ENCODE data around the gene B3GALT2.

The B3GALT2 gene

GRCh38 chr1:193183019-193183627 is 3.3 kb downstream of the B3GALT2 start:
- no peak for DNase-seq (ENCODE audit: low read depth in 2 of 2)

GRCh38 chr1:193181985-193182384 is 4.4 kb downstream of the B3GALT2 start:
- no peak for DNase-seq (ENCODE audit: low read depth in 2 of 2)

GRCh38 chr1:193181536-193181935 is 4.9 kb downstream of the B3GALT2 start:
- DNase-seq (ENCODE audit: low read depth in 2 of 2), result no peak

- no peak for DNase-seq (ENCODE audit: low read depth in 2 of 2)
Observed at GRCh38 chr1:193179094-193179493, 7.3 kb downstream of the B3GALT2 start.

GRCh38 chr1:193176788-193177187 is 9.6 kb downstream of the B3GALT2 start:
- DNase-seq (ENCODE audit: low read depth in 2 of 2), result no peak

GRCh38 chr1:193176113-193176512 is 10.3 kb downstream of the B3GALT2 start:
- DNase-seq (ENCODE audit: low read depth in 2 of 2), result no peak

GRCh38 chr1:193157360-193157759 is 29.1 kb downstream of the B3GALT2 start:
- DNase-seq (ENCODE audit: low read depth in 2 of 2), result no peak

GRCh38 chr1:193156822-193157142 is 29.6 kb downstream of the B3GALT2 start:
- DNase-seq (ENCODE audit: low read depth in 2 of 2), result no peak

GRCh38 chr1:193156117-193156821 is 30.1 kb downstream of the B3GALT2 start:
- no peak for DNase-seq (ENCODE audit: low read depth in 2 of 2)

GRCh38 chr1:193144999-193145398 is 41.4 kb downstream of the B3GALT2 start:
- no peak for DNase-seq (ENCODE audit: low read depth in 2 of 2)

GRCh38 chr1:193144361-193144938 is 42.0 kb downstream of the B3GALT2 start:
- no peak for DNase-seq (ENCODE audit: low read depth in 2 of 2)

- no peak for DNase-seq (ENCODE audit: low read depth in 2 of 2)
Observed at GRCh38 chr1:193143285-193143684, 43.1 kb downstream of the B3GALT2 start.

GRCh38 chr1:193142409-193142808 is 44.0 kb downstream of the B3GALT2 start:
- no peak for DNase-seq (ENCODE audit: low read depth in 2 of 2)

- DNase-seq (ENCODE audit: low read depth in 2 of 2), result no peak
Observed at GRCh38 chr1:193141804-193142203, 44.6 kb downstream of the B3GALT2 start.

- no peak for DNase-seq (ENCODE audit: low read depth in 2 of 2)
Observed at GRCh38 chr1:193140254-193140653, 46.2 kb downstream of the B3GALT2 start.

- no peak for DNase-seq (ENCODE audit: low read depth in 2 of 2)
Observed at GRCh38 chr1:193131266-193131860, 55.0 kb downstream of the B3GALT2 start.
